GM12873 (cell line): ENCODE results near the gene SPATC1L.

ENCODE experiments used
- CTCF ChIP-seq: IDR thresholded peaks from 2 replicates; pipeline ENCODE4 v1.5.1; 2012; ENCODE audit warnings: low read depth, mild to moderate bottlenecking, moderate library complexity, low read length, control low read depth; ENCODE audit not compliant: insufficient read depth; ENCODE audit errors: missing control alignments

Gene SPATC1L

GRCh38 chr21:46120301-46121285 lies 63.7 kb downstream of the SPATC1L start:
- TF ChIP-seq CTCF, result no peak

GRCh38 chr21:46119637-46120271 lies 64.5 kb downstream of the SPATC1L start:
- TF ChIP-seq CTCF, result no peak

- TF ChIP-seq CTCF, result no peak
Measured at GRCh38 chr21:46119144-46119636, 65.1 kb downstream of the SPATC1L start.

GRCh38 chr21:46118316-46119143 lies 65.7 kb downstream of the SPATC1L start:
- TF ChIP-seq CTCF, result no peak

- no peak for TF ChIP-seq CTCF
Measured at GRCh38 chr21:46117586-46118315, 66.5 kb downstream of the SPATC1L start.

- TF ChIP-seq CTCF, result no peak
Measured at GRCh38 chr21:46116776-46117585, 67.3 kb downstream of the SPATC1L start.
